ENCODE results near the gene CCNB1IP1.
"Not testable (repeated sequence)": the region's sequence is repeated elsewhere in the genome, so short reads cannot be mapped to it uniquely, and the experiment has no call there.

- not testable (repeated sequence) for TF ChIP-seq CTCF, POLR2A (IDR thresholded peaks at IDR 0.05)
Measured at GRCh38 chr14:20280265-20280664, 52.8 kb downstream of the CCNB1IP1 start.

Measured in lower leg skin (tissue), 3 donors.